Activated CD4-positive, alpha-beta T cell treated with anti-CD3 and anti-CD28 coated beads, Interleukin-2, Interleukin-4, amounts not matched to agents 100 ng/mL and 50 ng/mL, durations not matched to agents 16 hours and 8 hours (primary cell): Measurements from ENCODE around the gene PLEKHM2.

Experiments
- DNase-seq: peaks from one replicate; pipeline ENCODE4 v3.0.0-alpha.2; 2020; ENCODE audit warnings: low spot score

PLEKHM2 gene

GRCh38 chr1:15738416-15739113 is 54.4 kb downstream of the PLEKHM2 start:
- no peak for DNase-seq

GRCh38 chr1:15739259-15739658 is 55.1 kb downstream of the PLEKHM2 start:
- no peak for DNase-seq

- DNase-seq: no peak
Observed at GRCh38 chr1:15739745-15740144, 55.6 kb downstream of the PLEKHM2 start.

- peak; percentile 69 for DNase-seq
Observed at GRCh38 chr1:15740924-15741850, 57.1 kb downstream of the PLEKHM2 start.

- DNase-seq: no peak
Observed at GRCh38 chr1:15742339-15742801, 58.2 kb downstream of the PLEKHM2 start, which contains the start of gene TMEM82. Gene TMEM82, plus strand, starts transcription at chr1:15742499. Its CDS starts 61 bp downstream, at chr1:15742560.

- no peak for DNase-seq
Observed at GRCh38 chr1:15744122-15744679, 60.1 kb downstream of the PLEKHM2 start.

- DNase-seq: no peak
Observed at GRCh38 chr1:15747378-15747777, 63.3 kb downstream of the PLEKHM2 start.

- DNase-seq: no peak
Observed at GRCh38 chr1:15748264-15748663, 64.1 kb downstream of the PLEKHM2 start.

GRCh38 chr1:15748690-15749398 is 64.7 kb downstream of the PLEKHM2 start:
- no peak for DNase-seq

GRCh38 chr1:15749399-15750291 is 65.5 kb downstream of the PLEKHM2 start:
- no peak for DNase-seq

GRCh38 chr1:15750924-15751323 is 66.8 kb downstream of the PLEKHM2 start:
- DNase-seq: no peak

GRCh38 chr1:15751717-15752116 is 67.6 kb downstream of the PLEKHM2 start:
- DNase-seq: no peak

GRCh38 chr1:15753776-15754175 is 69.7 kb downstream of the PLEKHM2 start:
- DNase-seq: no peak

- DNase-seq: no peak
Observed at GRCh38 chr1:15755021-15755645, 71.0 kb downstream of the PLEKHM2 start.

- DNase-seq: no peak
Observed at GRCh38 chr1:15755646-15756040, 71.5 kb downstream of the PLEKHM2 start.

GRCh38 chr1:15756143-15757015 is 72.3 kb downstream of the PLEKHM2 start:
- no peak for DNase-seq

GRCh38 chr1:15757016-15757543 is 73.0 kb downstream of the PLEKHM2 start:
- DNase-seq: no peak

GRCh38 chr1:15757575-15758342 is 73.6 kb downstream of the PLEKHM2 start:
- no peak for DNase-seq
